HEK293 (cell line): ENCODE measurements around the gene BRD3.

ENCODE experiments used
- ELK4 ChIP-seq: IDR thresholded peaks from 2 replicates; pipeline ENCODE4 v1.6.1; 2011; ENCODE audit warnings: mild to moderate bottlenecking, low read depth, low read length, borderline replicate concordance
- KLF8 ChIP-seq: fragments of 450-650 bp; formaldehyde crosslinking; IDR thresholded peaks from 2 replicates; pipeline ENCODE4 v1.5.1; 2016; ENCODE audit warnings: missing biosample characterization, missing genetic modification characterization
- PRDM6 ChIP-seq: fragments of 450-650 bp; formaldehyde crosslinking; IDR thresholded peaks from 2 replicates; pipeline ENCODE4 v1.5.1; 2017; ENCODE audit warnings: missing biosample characterization, missing genetic modification characterization
- ZBTB1 ChIP-seq: fragments of 450-650 bp; formaldehyde crosslinking; IDR thresholded peaks from 2 replicates; pipeline ENCODE4 v1.5.1; 2016; ENCODE audit warnings: missing biosample characterization, missing genetic modification characterization
- ZBTB20 ChIP-seq: fragments of 450-650 bp; formaldehyde crosslinking; IDR thresholded peaks from 2 replicates; pipeline ENCODE4 v1.5.1; 2016; ENCODE audit warnings: missing biosample characterization, missing genetic modification characterization
- ZFP69B ChIP-seq: fragments of 450-650 bp; formaldehyde crosslinking; IDR thresholded peaks from 2 replicates; pipeline ENCODE4 v1.5.1; 2016; ENCODE audit warnings: missing biosample characterization, missing genetic modification characterization
- ZNF112 ChIP-seq: fragments of 450-650 bp; formaldehyde crosslinking; IDR thresholded peaks from 2 replicates; pipeline ENCODE4 v1.5.0; 2017; ENCODE audit warnings: missing biosample characterization, missing genetic modification characterization
- ZNF174 ChIP-seq: fragments of 450-650 bp; formaldehyde crosslinking; IDR thresholded peaks from 2 replicates; pipeline ENCODE4 v1.5.0; 2017; ENCODE audit warnings: missing biosample characterization, mild to moderate bottlenecking, missing genetic modification characterization
- ZNF19 ChIP-seq: fragments of 450-650 bp; formaldehyde crosslinking; IDR thresholded peaks from 2 replicates; pipeline ENCODE4; 2016; ENCODE audit warnings: missing biosample characterization, missing genetic modification characterization, low read depth
- ZNF214 ChIP-seq: fragments of 450-650 bp; formaldehyde crosslinking; IDR thresholded peaks from 2 replicates; pipeline ENCODE4 v1.5.1; 2017; ENCODE audit warnings: missing biosample characterization, mild to moderate bottlenecking, missing genetic modification characterization, borderline replicate concordance
- ZNF292 ChIP-seq: fragments of 450-650 bp; formaldehyde crosslinking; IDR thresholded peaks from 2 replicates; pipeline ENCODE4 v1.5.1; 2016; ENCODE audit warnings: low read depth, missing biosample characterization, missing genetic modification characterization, borderline replicate concordance
- ZNF341 ChIP-seq: fragments of 450-650 bp; formaldehyde crosslinking; IDR thresholded peaks from 2 replicates; pipeline ENCODE4; 2016; ENCODE audit warnings: low read depth, missing biosample characterization, missing genetic modification characterization
- ZNF362 ChIP-seq: fragments of 450-650 bp; formaldehyde crosslinking; IDR thresholded peaks from 2 replicates; pipeline ENCODE4 v1.5.1; 2016; ENCODE audit warnings: missing biosample characterization, missing genetic modification characterization
- ZNF398 ChIP-seq: fragments of 450-650 bp; formaldehyde crosslinking; IDR thresholded peaks from 2 replicates; pipeline ENCODE4 v1.5.1; 2017; ENCODE audit warnings: missing biosample characterization, missing genetic modification characterization
- ZNF433 ChIP-seq: fragments of 450-650 bp; formaldehyde crosslinking; IDR thresholded peaks from 2 replicates; pipeline ENCODE4 v1.5.1; 2016; ENCODE audit warnings: missing biosample characterization, missing genetic modification characterization, low read depth
- ZNF48 ChIP-seq: fragments of 450-650 bp; formaldehyde crosslinking; IDR thresholded peaks from 2 replicates; pipeline ENCODE4 v1.5.1; 2016; ENCODE audit warnings: missing biosample characterization, missing genetic modification characterization
- ZNF530 ChIP-seq: fragments of 450-650 bp; formaldehyde crosslinking; IDR thresholded peaks from 2 replicates; pipeline ENCODE4 v1.5.1; 2016; ENCODE audit warnings: low read depth, missing biosample characterization, missing genetic modification characterization
- ZNF585B ChIP-seq: fragments of 450-650 bp; formaldehyde crosslinking; IDR thresholded peaks from 2 replicates; pipeline ENCODE4 v1.5.1; 2016; ENCODE audit warnings: missing biosample characterization, missing genetic modification characterization
- ZNF596 ChIP-seq: fragments of 450-650 bp; IDR thresholded peaks from 2 replicates; pipeline ENCODE4 v1.5.0; 2018; ENCODE audit warnings: missing biosample characterization, mild to moderate bottlenecking, missing genetic modification characterization, moderate library complexity
- ZNF660 ChIP-seq: fragments of 450-650 bp; IDR thresholded peaks from 2 replicates; pipeline ENCODE4 v1.5.1; 2018; ENCODE audit warnings: missing biosample characterization, mild to moderate bottlenecking, missing genetic modification characterization
- ZSCAN30 ChIP-seq: fragments of 450-650 bp; IDR thresholded peaks from 2 replicates; pipeline ENCODE4 v1.5.1; 2018; ENCODE audit warnings: missing biosample characterization, mild to moderate bottlenecking, missing genetic modification characterization, moderate library complexity
- TF ChIP-seq, protein P1 (sequence below): fragments of 450-650 bp; formaldehyde crosslinking; IDR thresholded peaks from 2 replicates; pipeline ENCODE4 v1.5.1; 2016; ENCODE audit warnings: missing biosample characterization, missing genetic modification characterization
- TF ChIP-seq, protein P2 (sequence below): fragments of 450-650 bp; formaldehyde crosslinking; IDR thresholded peaks from 2 replicates; pipeline ENCODE4 v1.5.1; 2016; ENCODE audit warnings: missing biosample characterization, missing genetic modification characterization

The BRD3 gene

DNA sequence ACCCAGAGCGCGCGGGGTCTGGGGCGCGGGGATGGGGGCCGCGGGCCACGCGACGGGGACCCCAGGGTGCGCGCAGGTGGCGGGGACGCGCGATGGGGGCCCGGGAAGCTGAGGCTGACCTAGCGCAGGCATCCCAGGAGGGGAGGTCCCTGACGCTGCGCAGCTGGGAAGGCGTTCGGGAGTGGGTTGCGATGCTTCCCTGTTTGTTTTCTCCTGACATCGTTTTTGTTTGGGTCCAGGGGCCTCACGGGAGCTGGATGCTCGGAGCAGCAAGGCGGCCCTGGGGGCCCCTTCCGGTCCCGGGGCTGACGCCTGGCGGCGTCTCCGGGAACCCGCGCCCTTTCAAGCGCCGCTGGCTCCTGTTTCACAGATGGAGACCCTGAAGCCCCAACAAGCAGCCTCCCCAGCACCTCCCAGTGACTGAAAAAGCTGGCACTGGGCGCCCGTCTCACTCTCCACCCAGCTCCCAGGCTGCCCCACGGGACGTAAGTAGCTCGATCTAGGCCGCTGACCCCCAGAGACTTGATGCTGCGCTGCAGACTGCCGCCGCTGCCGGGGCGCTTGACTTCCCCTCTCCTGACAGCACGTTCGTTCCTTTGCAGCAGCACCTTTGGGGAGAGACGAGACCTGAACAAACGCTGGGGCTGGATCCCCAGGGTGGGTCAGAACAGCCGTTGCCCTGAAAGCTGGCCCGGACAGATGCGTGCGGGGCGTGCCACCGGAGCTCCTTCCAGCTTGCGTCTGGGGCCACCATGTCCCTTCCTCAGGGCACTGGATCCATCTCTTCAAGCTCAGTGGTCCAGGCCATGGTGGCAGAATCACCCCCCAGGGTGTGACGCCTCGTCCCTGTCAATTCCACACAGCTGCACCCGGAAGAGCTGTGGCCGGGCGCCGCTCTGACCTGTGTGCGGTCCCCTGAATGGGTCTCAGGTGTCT, 42.0 kb downstream of the BRD3 start (continued):
- TF ChIP-seq ZNF362 (no peak), ZNF214 (tag by site-specific recombination) (no peak), ZNF19 (tag by site-specific recombination) (no peak), ZNF341 (tag by site-specific recombination) (no peak), ZBTB20 (tag by site-specific recombination) (peak; percentile 98), ZNF585B (tag by site-specific recombination) (no peak), ZFP69B (tag by site-specific recombination) (no peak), ZBTB1 (tag by site-specific recombination) (no peak), ZNF398 (tag by site-specific recombination) (no peak; the same call in 1 of the 2 replicates), ZNF174 (no peak), KLF8 (tag by site-specific recombination) (no peak; the same call in 1 of the 2 replicates), ZSCAN30 (tag by site-specific recombination) (no peak), ZNF596 (tag by site-specific recombination) (no peak), ZNF292 (tag by site-specific recombination) (no peak), ZNF433 (tag by site-specific recombination) (no peak), ZNF660 (tag by site-specific recombination) (no peak), ZNF48 (tag by site-specific recombination) (no peak), ZNF530 (tag by site-specific recombination) (no peak), ELK4 (no peak), PRDM6 (no peak), ZNF112 (tag by site-specific recombination) (no peak)
- TF ChIP-seq, protein P1, sequence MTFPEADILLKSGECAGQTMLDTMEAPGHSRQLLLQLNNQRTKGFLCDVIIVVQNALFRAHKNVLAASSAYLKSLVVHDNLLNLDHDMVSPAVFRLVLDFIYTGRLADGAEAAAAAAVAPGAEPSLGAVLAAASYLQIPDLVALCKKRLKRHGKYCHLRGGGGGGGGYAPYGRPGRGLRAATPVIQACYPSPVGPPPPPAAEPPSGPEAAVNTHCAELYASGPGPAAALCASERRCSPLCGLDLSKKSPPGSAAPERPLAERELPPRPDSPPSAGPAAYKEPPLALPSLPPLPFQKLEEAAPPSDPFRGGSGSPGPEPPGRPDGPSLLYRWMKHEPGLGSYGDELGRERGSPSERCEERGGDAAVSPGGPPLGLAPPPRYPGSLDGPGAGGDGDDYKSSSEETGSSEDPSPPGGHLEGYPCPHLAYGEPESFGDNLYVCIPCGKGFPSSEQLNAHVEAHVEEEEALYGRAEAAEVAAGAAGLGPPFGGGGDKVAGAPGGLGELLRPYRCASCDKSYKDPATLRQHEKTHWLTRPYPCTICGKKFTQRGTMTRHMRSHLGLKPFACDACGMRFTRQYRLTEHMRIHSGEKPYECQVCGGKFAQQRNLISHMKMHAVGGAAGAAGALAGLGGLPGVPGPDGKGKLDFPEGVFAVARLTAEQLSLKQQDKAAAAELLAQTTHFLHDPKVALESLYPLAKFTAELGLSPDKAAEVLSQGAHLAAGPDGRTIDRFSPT (tag by site-specific recombination): no peak
- TF ChIP-seq, protein P2, sequence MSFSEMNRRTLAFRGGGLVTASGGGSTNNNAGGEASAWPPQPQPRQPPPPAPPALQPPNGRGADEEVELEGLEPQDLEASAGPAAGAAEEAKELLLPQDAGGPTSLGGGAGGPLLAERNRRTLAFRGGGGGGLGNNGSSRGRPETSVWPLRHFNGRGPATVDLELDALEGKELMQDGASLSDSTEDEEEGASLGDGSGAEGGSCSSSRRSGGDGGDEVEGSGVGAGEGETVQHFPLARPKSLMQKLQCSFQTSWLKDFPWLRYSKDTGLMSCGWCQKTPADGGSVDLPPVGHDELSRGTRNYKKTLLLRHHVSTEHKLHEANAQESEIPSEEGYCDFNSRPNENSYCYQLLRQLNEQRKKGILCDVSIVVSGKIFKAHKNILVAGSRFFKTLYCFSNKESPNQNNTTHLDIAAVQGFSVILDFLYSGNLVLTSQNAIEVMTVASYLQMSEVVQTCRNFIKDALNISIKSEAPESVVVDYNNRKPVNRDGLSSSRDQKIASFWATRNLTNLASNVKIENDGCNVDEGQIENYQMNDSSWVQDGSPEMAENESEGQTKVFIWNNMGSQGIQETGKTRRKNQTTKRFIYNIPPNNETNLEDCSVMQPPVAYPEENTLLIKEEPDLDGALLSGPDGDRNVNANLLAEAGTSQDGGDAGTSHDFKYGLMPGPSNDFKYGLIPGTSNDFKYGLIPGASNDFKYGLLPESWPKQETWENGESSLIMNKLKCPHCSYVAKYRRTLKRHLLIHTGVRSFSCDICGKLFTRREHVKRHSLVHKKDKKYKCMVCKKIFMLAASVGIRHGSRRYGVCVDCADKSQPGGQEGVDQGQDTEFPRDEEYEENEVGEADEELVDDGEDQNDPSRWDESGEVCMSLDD (tag by site-specific recombination): no peak
